Panc1 (cell line): ENCODE results near the gene FYCO1.

Source experiments
- POLR2AphosphoS5 ChIP-seq: IDR thresholded peaks from 2 replicates; pipeline ENCODE4 v1.6.1; 2012; ENCODE audit warnings: mild to moderate bottlenecking, low read depth, low read length, moderate library complexity
- TF ChIP-seq, protein P1 (sequence below): fragments of 450-650 bp; IDR thresholded peaks from 2 replicates; pipeline ENCODE4 v1.5.1; 2017; ENCODE audit warnings: mild to moderate bottlenecking
- TF ChIP-seq, protein P2 (sequence below), 2 experiments: IDR thresholded peaks; 2 replicates each; pipeline ENCODE4 v1.6.1; 2011 to 2012; ENCODE audit warnings: low read depth in 2 of 2, control low read depth in 1 of 2, low read length in 1 of 2, mild to moderate bottlenecking in 1 of 2, moderate library complexity in 1 of 2; ENCODE audit not compliant: insufficient read depth in 1 of 2

DNA sequence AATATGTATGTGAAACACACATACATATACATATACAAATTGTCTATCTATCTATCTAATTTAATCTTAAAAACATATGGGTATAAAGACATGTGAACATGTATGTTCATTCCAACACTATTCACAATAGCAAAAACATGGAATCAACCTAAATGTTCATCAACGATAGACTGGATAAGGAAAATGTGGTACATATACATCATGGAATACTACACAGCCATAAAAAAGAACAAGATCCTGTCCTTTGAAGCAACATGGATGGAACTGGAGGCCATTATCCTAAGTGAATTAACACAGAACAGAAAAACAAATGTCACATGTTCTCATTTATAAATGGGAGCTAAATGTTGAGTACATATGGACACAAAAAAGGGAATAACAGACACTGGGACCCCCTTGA lies 103.5 kb downstream of the FYCO1 start:
- TF ChIP-seq, protein P1, sequence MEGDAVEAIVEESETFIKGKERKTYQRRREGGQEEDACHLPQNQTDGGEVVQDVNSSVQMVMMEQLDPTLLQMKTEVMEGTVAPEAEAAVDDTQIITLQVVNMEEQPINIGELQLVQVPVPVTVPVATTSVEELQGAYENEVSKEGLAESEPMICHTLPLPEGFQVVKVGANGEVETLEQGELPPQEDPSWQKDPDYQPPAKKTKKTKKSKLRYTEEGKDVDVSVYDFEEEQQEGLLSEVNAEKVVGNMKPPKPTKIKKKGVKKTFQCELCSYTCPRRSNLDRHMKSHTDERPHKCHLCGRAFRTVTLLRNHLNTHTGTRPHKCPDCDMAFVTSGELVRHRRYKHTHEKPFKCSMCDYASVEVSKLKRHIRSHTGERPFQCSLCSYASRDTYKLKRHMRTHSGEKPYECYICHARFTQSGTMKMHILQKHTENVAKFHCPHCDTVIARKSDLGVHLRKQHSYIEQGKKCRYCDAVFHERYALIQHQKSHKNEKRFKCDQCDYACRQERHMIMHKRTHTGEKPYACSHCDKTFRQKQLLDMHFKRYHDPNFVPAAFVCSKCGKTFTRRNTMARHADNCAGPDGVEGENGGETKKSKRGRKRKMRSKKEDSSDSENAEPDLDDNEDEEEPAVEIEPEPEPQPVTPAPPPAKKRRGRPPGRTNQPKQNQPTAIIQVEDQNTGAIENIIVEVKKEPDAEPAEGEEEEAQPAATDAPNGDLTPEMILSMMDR = no peak
- TF ChIP-seq, protein P2, sequence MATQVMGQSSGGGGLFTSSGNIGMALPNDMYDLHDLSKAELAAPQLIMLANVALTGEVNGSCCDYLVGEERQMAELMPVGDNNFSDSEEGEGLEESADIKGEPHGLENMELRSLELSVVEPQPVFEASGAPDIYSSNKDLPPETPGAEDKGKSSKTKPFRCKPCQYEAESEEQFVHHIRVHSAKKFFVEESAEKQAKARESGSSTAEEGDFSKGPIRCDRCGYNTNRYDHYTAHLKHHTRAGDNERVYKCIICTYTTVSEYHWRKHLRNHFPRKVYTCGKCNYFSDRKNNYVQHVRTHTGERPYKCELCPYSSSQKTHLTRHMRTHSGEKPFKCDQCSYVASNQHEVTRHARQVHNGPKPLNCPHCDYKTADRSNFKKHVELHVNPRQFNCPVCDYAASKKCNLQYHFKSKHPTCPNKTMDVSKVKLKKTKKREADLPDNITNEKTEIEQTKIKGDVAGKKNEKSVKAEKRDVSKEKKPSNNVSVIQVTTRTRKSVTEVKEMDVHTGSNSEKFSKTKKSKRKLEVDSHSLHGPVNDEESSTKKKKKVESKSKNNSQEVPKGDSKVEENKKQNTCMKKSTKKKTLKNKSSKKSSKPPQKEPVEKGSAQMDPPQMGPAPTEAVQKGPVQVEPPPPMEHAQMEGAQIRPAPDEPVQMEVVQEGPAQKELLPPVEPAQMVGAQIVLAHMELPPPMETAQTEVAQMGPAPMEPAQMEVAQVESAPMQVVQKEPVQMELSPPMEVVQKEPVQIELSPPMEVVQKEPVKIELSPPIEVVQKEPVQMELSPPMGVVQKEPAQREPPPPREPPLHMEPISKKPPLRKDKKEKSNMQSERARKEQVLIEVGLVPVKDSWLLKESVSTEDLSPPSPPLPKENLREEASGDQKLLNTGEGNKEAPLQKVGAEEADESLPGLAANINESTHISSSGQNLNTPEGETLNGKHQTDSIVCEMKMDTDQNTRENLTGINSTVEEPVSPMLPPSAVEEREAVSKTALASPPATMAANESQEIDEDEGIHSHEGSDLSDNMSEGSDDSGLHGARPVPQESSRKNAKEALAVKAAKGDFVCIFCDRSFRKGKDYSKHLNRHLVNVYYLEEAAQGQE (IDR thresholded peaks at IDR 0.05; ENCODE audit: insufficient read depth in 1 of 2, low read depth in 2 of 2, low read length in 1 of 2) = no peak
- no peak for TF ChIP-seq POLR2AphosphoS5
